K562 (cell line): Measurements from ENCODE around the gene CFAP251. TPM values are rescaled to one million over a fixed set of nuclear protein-coding genes. Genes with fewer than 3 reads are reported as not detected.

ENCODE experiments used
- ATAC-seq: fragments of 200-7000 bp; cut with Tn5 transposase; 3 replicates; pipeline ENCODE4 v1.9.1; 2020; ENCODE audit warnings: moderate library complexity
- BruUV-seq: library from RNA; stranded (reverse); fragments of 400-500 nt; replicated peaks from 2 replicates; lab custom pipeline; 2021; lab: Mats Ljungman, UMichigan
- CTCF ChIA-PET: fragments of 300-600 bp; formaldehyde crosslinking; extraction: SDS; loops from one replicate; lab custom pipeline; 2021; ENCODE audit warnings: low intra/inter-chr PET ratio; lab: Yijun Ruan, JAX
- POLR2A ChIA-PET: fragments of 300-600, 350-650 bp; sonication (Branson Sonifier 250); formaldehyde crosslinking; extraction: SDS; loops from one replicate; lab custom pipeline; 2021; ENCODE audit warnings: antibody characterized with exemption, inconsistent platforms; lab: Yijun Ruan, JAX
- DNase-seq, 4 experiments: peaks; one replicate each; pipeline versions ENCODE4 v3.0.0 to v3.0.0-alpha.2; 2011 to 2018; ENCODE audit warnings: low spot score in 3 of 4, mixed read lengths in 3 of 4; ENCODE audit errors: extremely low read depth in 1 of 4
- FAIRE-seq: peaks from 2 replicates; lab custom pipeline; 2011; peaks lifted over from hg19 to GRCh38; lab: Jason Lieb, UNC
- H2AFZ ChIP-seq: 2 replicates; pipeline ENCODE4 v1.6.0; 2011; ENCODE audit warnings: low read depth, low read length, control low read depth, inconsistent platforms
- H3K27ac ChIP-seq: fragments of 200-600 bp; 3 replicates; pipeline ENCODE4 v1.8.0; 2011; ENCODE audit warnings: low read depth, mild to moderate bottlenecking, control low read depth, inconsistent platforms, low read length, moderate library complexity, mixed read lengths; ENCODE audit errors: extremely low read depth
- H3K27me3 ChIP-seq, 2 experiments: fragments of 300-600 bp in 1 of 2; 2 replicates in 1 of 2; 3 replicates in 1 of 2; pipeline versions ENCODE4 v1.6.0 to v1.8.0; 2011; ENCODE audit warnings: inconsistent platforms in 2 of 2, low read length in 2 of 2, mild to moderate bottlenecking in 1 of 2, mixed read lengths in 1 of 2, moderate library complexity in 1 of 2; ENCODE audit not compliant: control insufficient read depth in 2 of 2, insufficient read depth in 2 of 2
- H3K36me3 ChIP-seq: fragments of 300-600 bp; 3 replicates; pipeline ENCODE4 v1.8.0; 2011; ENCODE audit warnings: mild to moderate bottlenecking, low read length, inconsistent platforms; ENCODE audit not compliant: control insufficient read depth, insufficient read depth
- H3K4me1 ChIP-seq, 2 experiments: fragments of 200-600 bp in 1 of 2; replicated peaks in 1 of 2; 2 replicates in 1 of 2; 3 replicates in 1 of 2; pipeline versions ENCODE4 v1.5.1 to v1.8.0; 2011; ENCODE audit warnings: inconsistent platforms in 2 of 2, low read length in 2 of 2, mild to moderate bottlenecking in 1 of 2, mixed read lengths in 1 of 2, moderate library complexity in 1 of 2; ENCODE audit not compliant: control insufficient read depth in 2 of 2, insufficient read depth in 2 of 2
- H3K4me2 ChIP-seq: 2 replicates; pipeline ENCODE4 v1.6.1; 2011; ENCODE audit warnings: low read length, control low read depth, inconsistent platforms, mixed read lengths; ENCODE audit not compliant: insufficient read depth
- H3K4me3 ChIP-seq: fragments of 200-600 bp; sonication (generic), shearing (Covaris generic); 2 replicates; pipeline ENCODE4 v1.5.1; 2016; ENCODE audit warnings: control low read depth, inconsistent platforms
- H3K79me2 ChIP-seq: fragments of 200-600 bp; 3 replicates; pipeline ENCODE4 v1.8.0; 2011; ENCODE audit warnings: low read length, inconsistent platforms; ENCODE audit not compliant: control insufficient read depth, insufficient read depth
- H3K9ac ChIP-seq, 2 experiments: 2 replicates each; pipeline versions ENCODE4 v1.6.0 to v1.6.1; 2011; ENCODE audit warnings: low read depth in 2 of 2, low read length in 2 of 2, control low read depth in 1 of 2, inconsistent platforms in 1 of 2, mild to moderate bottlenecking in 1 of 2, mixed read lengths in 1 of 2; ENCODE audit not compliant: insufficient read depth in 1 of 2
- H3K9me1 ChIP-seq: one replicate; pipeline ENCODE4 v1.6.0; 2011; ENCODE audit warnings: inconsistent platforms, mild to moderate bottlenecking, low read length, moderate library complexity; ENCODE audit not compliant: control insufficient read depth, insufficient read depth
- H3K9me3 ChIP-seq: replicated peaks from 2 replicates; pipeline ENCODE4 v1.5.1; 2011; ENCODE audit warnings: low read depth, low read length, inconsistent platforms; ENCODE audit not compliant: control insufficient read depth, insufficient read depth
- H4K20me1 ChIP-seq: replicated peaks from 2 replicates; pipeline ENCODE4 v1.6.1; 2011; ENCODE audit warnings: low read length, inconsistent platforms, mixed read lengths; ENCODE audit not compliant: control insufficient read depth, insufficient read depth
- BRF1 ChIP-seq: IDR thresholded peaks from 3 replicates; pipeline ENCODE4 v1.6.1; 2011; ENCODE audit warnings: borderline replicate concordance, mild to moderate bottlenecking; ENCODE audit not compliant: insufficient read length; ENCODE audit errors: extremely low read depth
- LEF1 ChIP-seq: fragments of 450-650 bp; IDR thresholded peaks from 2 replicates; pipeline ENCODE4 v1.6.1; 2016; ENCODE audit warnings: mild to moderate bottlenecking
- NONO ChIP-seq, 2 experiments: fragments of 200-400 bp in 1 of 2; fragments of 450-650 bp in 1 of 2; formaldehyde crosslinking in 1 of 2; IDR thresholded peaks; 2 replicates each; pipeline ENCODE4 v1.6.1; 2017; ENCODE audit warnings: low read depth in 2 of 2, mild to moderate bottlenecking in 2 of 2, moderate library complexity in 2 of 2, low read length in 1 of 2
- SREBF2 ChIP-seq: sonication (generic); formaldehyde crosslinking; IDR thresholded peaks from 2 replicates; pipeline ENCODE4 v1.4.0; 2020; ENCODE audit warnings: mild to moderate bottlenecking, missing genetic modification reagents
- TAL1 ChIP-seq: fragments of 450-650 bp; IDR thresholded peaks from 2 replicates; pipeline ENCODE4 v1.6.1; 2016; ENCODE audit warnings: mild to moderate bottlenecking
- TCF7 ChIP-seq: sonication (generic); IDR thresholded peaks from 2 replicates; pipeline ENCODE4 v1.6.1; 2016; ENCODE audit warnings: antibody characterized with exemption, borderline replicate concordance
- TRIM24 ChIP-seq, 2 experiments: fragments of 450-650 bp; IDR thresholded peaks; 2 replicates each; pipeline ENCODE4 v1.6.1; 2016
- ZNF121 ChIP-seq: sonication (generic); formaldehyde crosslinking; conservative IDR thresholded peaks from 2 replicates; pipeline ENCODE4 v1.8.0; 2022; ENCODE audit warnings: missing genetic modification reagents
- ZNF436 ChIP-seq: fragments of 250-450, 450-650 bp; sonication (Bioruptor Pico); formaldehyde crosslinking; IDR thresholded peaks from 2 replicates; pipeline ENCODE4 v1.7.0; 2020; ENCODE audit warnings: mild to moderate bottlenecking
- in situ Hi-C: fragments of 300-500 bp; cut with MboI; formaldehyde crosslinking; loops from 4 replicates; pipeline ENCODE4 v1.15.0; 2018; ENCODE audit warnings: inconsistent platforms, mixed read lengths
- intact Hi-C: fragments of 100-400 bp; cut with micrococcal nuclease; formaldehyde crosslinking; loops from 2 replicates; pipeline ENCODE4 v1.14.2; 2022
- polyA plus RNA-seq, 8 experiments: library from polyadenylated mRNA; depleted of rRNA in 4 of 8; stranded (reverse) in 5 of 8; unstranded in 3 of 8; fragments of >200 nt; fragmentation: Nextera tagmentation in 2 of 8; fragmentation: Illumina TruSeq in 1 of 8; extraction: Ambion mirVana in 2 of 8; extraction: Trizol in 1 of 8; gene quantifications; 2 replicates each; pipeline versions ENCODE4 v1.2.1 to v1.2.3, GENCODE V29; 2011 to 2014; ENCODE audit warnings: inconsistent platforms in 1 of 8, missing spikeins in 1 of 8
- total RNA-seq, 7 experiments: library from RNA; depleted of rRNA in 6 of 7; stranded (reverse); fragments of >200 nt in 6 of 7; fragmentation: Illumina TruSeq in 2 of 7; extraction: Trizol in 2 of 7; gene quantifications; 2 replicates each; pipeline versions ENCODE4 v1.2.1 to v1.2.3, GENCODE V29; 2011 to 2021; ENCODE audit warnings: low replicate concordance in 1 of 7
- TF ChIP-seq, protein P1 (sequence below): fragments of 450-650 bp; IDR thresholded peaks from 2 replicates; pipeline ENCODE4 v1.6.1; 2016; ENCODE audit warnings: antibody characterized with exemption
- TF ChIP-seq, protein P2 (sequence below): sonication (generic); IDR thresholded peaks from 2 replicates; pipeline ENCODE4 v1.6.1; 2016
- TF ChIP-seq, protein P3 (sequence below): fragments of 450-650 bp; formaldehyde crosslinking; IDR thresholded peaks from 2 replicates; pipeline ENCODE4 v1.4.0; 2020; ENCODE audit warnings: mild to moderate bottlenecking, mixed read lengths
- TF ChIP-seq, protein P4 (sequence below): fragments of 450-650 bp; IDR thresholded peaks from 2 replicates; pipeline ENCODE4 v1.6.1; 2016

Gene CFAP251
- total and polyA plus RNA-seq, 9 of the 15 experiments (the other 6 are each of a cell fraction or from before 2014, with no cell fraction given) = 16.6 to 31.0 (median 19.1) TPM

DNA sequence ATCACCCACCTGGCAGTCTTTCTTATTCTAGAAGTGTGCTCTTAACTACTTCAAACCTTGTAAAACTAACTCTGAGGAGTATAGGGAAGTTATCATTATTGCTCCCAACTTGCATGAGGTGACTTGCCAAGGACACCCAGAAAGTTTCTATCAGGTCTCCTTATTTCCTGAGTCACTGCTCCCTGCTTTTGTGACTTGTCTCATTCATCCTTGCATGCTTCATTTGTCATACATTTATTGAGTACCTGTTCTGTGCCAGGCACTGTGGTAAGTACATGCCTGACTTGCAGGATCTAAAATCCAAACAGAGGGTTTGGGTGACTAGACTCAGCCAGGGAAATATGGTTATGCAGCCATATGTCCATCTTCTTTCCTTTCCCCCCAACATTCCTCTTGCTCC, 25.5 kb downstream of the CFAP251 start:
- Histone ChIP-seq H3K4me1 (no peaks in the 10 kb centered on the region), H3K36me3 (peaks cover 52% of the 10 kb centered on the region), H2AFZ (no peak overlapping the region), H3K9ac (no peak overlapping the region), H3K9me3 (no peaks in the 10 kb centered on the region), H3K4me3 (no peak overlapping the region), H4K20me1 (no peaks in the 10 kb centered on the region), H3K27ac (no peak overlapping the region), H3K27me3 (no peaks in the 10 kb centered on the region), H3K79me2 (no peaks in the 10 kb centered on the region), H3K9me1 (no peaks in the 10 kb centered on the region), H3K4me2 (no peak overlapping the region)
- no peak for ATAC-seq
- no peak for DNase-seq
- in situ Hi-C loops = no loop called here
- no TSS peak for BruUV-seq
- FAIRE-seq = no peak
- TF ChIP-seq, protein P1, sequence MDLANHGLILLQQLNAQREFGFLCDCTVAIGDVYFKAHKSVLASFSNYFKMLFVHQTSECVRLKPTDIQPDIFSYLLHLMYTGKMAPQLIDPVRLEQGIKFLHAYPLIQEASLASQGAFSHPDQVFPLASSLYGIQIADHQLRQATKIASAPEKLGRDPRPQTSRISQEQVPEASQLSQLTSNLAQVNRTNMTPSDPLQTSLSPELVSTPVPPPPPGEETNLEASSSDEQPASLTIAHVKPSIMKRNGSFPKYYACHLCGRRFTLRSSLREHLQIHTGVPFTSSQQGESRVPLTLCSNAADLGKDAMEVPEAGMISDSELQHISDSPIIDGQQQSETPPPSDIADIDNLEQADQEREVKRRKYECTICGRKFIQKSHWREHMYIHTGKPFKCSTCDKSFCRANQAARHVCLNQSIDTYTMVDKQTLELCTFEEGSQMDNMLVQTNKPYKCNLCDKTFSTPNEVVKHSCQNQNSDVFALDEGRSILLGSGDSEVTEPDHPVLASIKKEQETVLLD = no peak
- TF ChIP-seq, protein P2, sequence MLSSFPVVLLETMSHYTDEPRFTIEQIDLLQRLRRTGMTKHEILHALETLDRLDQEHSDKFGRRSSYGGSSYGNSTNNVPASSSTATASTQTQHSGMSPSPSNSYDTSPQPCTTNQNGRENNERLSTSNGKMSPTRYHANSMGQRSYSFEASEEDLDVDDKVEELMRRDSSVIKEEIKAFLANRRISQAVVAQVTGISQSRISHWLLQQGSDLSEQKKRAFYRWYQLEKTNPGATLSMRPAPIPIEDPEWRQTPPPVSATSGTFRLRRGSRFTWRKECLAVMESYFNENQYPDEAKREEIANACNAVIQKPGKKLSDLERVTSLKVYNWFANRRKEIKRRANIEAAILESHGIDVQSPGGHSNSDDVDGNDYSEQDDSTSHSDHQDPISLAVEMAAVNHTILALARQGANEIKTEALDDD = no peak
- no peak for TF ChIP-seq SREBF2 (CRISPR knock-in tag)
- TF ChIP-seq ZNF121 = no peak
- no peak for TF ChIP-seq TCF7
- no peak for TF ChIP-seq LEF1
- TF ChIP-seq TAL1 = no peak
- TF ChIP-seq, protein P3, sequence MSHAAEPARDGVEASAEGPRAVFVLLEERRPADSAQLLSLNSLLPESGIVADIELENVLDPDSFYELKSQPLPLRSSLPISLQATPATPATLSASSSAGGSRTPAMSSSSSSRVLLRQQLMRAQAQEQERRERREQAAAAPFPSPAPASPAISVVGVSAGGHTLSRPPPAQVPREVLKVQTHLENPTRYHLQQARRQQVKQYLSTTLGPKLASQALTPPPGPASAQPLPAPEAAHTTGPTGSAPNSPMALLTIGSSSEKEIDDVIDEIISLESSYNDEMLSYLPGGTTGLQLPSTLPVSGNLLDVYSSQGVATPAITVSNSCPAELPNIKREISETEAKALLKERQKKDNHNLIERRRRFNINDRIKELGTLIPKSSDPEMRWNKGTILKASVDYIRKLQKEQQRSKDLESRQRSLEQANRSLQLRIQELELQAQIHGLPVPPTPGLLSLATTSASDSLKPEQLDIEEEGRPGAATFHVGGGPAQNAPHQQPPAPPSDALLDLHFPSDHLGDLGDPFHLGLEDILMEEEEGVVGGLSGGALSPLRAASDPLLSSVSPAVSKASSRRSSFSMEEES = no peak
- no peak for TF ChIP-seq ZNF436
- TF ChIP-seq, protein P4, sequence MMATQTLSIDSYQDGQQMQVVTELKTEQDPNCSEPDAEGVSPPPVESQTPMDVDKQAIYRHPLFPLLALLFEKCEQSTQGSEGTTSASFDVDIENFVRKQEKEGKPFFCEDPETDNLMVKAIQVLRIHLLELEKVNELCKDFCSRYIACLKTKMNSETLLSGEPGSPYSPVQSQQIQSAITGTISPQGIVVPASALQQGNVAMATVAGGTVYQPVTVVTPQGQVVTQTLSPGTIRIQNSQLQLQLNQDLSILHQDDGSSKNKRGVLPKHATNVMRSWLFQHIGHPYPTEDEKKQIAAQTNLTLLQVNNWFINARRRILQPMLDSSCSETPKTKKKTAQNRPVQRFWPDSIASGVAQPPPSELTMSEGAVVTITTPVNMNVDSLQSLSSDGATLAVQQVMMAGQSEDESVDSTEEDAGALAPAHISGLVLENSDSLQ = no peak
- TF ChIP-seq BRF1 = no peak
- TF ChIP-seq NONO (IDR thresholded peaks at IDR 0.05; ENCODE audit: low read depth in 2 of 2, low read length in 1 of 2) = no peak
- no peak for TF ChIP-seq TRIM24 (IDR thresholded peaks at IDR 0.05)
- CTCF ChIA-PET = no interaction called here
- intact Hi-C loops = no loop called here
- POLR2A ChIA-PET = interaction anchor here (1.7 kb wide), 1 partner anchor 10 kb away, joined by 6 read pairs; no protein-coding TSS in a partner anchor
